ENCODE results near the gene ZNF217. TPM values are rescaled to one million over a fixed set of nuclear protein-coding genes. Genes with fewer than 3 reads are reported as not detected.
A peak's percentile ranks its signal among the peaks of the same experiment; 100 is the strongest.
"Not testable (repeated sequence)": the region's sequence is repeated elsewhere in the genome, so short reads cannot be mapped to it uniquely, and the experiment has no call there.

Gene ZNF217
- total and polyA plus RNA-seq, 2 of the 8 experiments (the other 6 are each of a cell fraction or from before 2014, with no cell fraction given), result 15.3 to 87.9 TPM

GRCh38 chr20:53592454-53592991 is 1.1 kb downstream of the ZNF217 start:
- H3K14ac ChIP-seq (ENCODE audit: insufficient read length); H2BK120ac ChIP-seq (replicated peaks; ENCODE audit: low read depth, low read length); H2BK20ac ChIP-seq (ENCODE audit: low read length); H3K56ac ChIP-seq (replicated peaks; ENCODE audit: insufficient read length, low read depth, low read length); H3K27me3 ChIP-seq (replicated peaks in 1 of 4; ENCODE audit: control insufficient read depth in 3 of 4, extremely low read depth in 1 of 4, insufficient read depth in 3 of 4, low read length in 3 of 4); H4K91ac ChIP-seq (replicated peaks; ENCODE audit: insufficient read length, low read length); FAIRE-seq; H4K20me1 ChIP-seq (replicated peaks in 1 of 2; ENCODE audit: control insufficient read depth in 1 of 2, insufficient read depth in 2 of 2, low read length in 2 of 2); H2BK15ac ChIP-seq (ENCODE audit: low read length); H3K79me1 ChIP-seq (ENCODE audit: low read depth, low read length); H3K18ac ChIP-seq (ENCODE audit: extremely low read depth, low read length); H3K23me2 ChIP-seq (ENCODE audit: low read depth, low read length); H4K5ac ChIP-seq (ENCODE audit: insufficient read length, low read depth, low read length); H3K23ac ChIP-seq (ENCODE audit: insufficient read length); H2AFZ ChIP-seq (ENCODE audit: low read length); H3K36me3 ChIP-seq (ENCODE audit: control insufficient read depth in 2 of 4, insufficient read depth in 4 of 4, low read length in 3 of 4); CTCF ChIA-PET (ENCODE audit: partially characterized antibody); H3K4ac ChIP-seq (replicated peaks; ENCODE audit: insufficient read length, low read depth, low read length); H3K9me3 ChIP-seq (ENCODE audit: insufficient read depth in 2 of 2, low read depth in 1 of 2, low read length in 1 of 2); H2AK5ac ChIP-seq (ENCODE audit: low read depth, low read length); H2BK12ac ChIP-seq (ENCODE audit: low read depth, low read length): not testable (repeated sequence)
- POLR2A ChIA-PET (ENCODE audit: partially characterized antibody), result interaction anchor here (0.7 to 2.1 kb wide), 4 partner anchors 10 to 292 kb away, joined by 3 to 8 read pairs (median 3); no protein-coding TSS in a partner anchor
- peaks cover 11 to 55% of the 10 kb centered on the region in 2 experiments; a peak in 3 of 4 replicates for H3K79me2 ChIP-seq (ENCODE audit: control insufficient read depth in 1 of 2, insufficient read depth in 2 of 2, low read length in 2 of 2)
- peak overlapping the region; percentile 75 to 85 (median 83) for H3K9ac ChIP-seq (replicated peaks in 1 of 4; ENCODE audit: extremely low read depth in 1 of 4, low read depth in 3 of 4, low read length in 3 of 4)
- 0 out of 2 replicates have a peak overlapping the region, but pooled peaks have one; percentile 35 for H2BK5ac ChIP-seq (ENCODE audit: low read depth, low read length)
- H3K4me1 ChIP-seq (replicated peaks in 1 of 4; ENCODE audit: control insufficient read depth in 3 of 4, insufficient read depth in 4 of 4, low read length in 3 of 4), result peaks cover 0 to 11% (median 4%) of the 10 kb centered on the region in 4 experiments; a peak in 4 of 7 replicates
- 1% methylated on average over 12 of the region's 27 CpGs; no CpG with 5 or more reads in 1 of the 2 experiments for WGBS, 2 experiments (ENCODE audit: extremely low coverage in 1 of 2, insufficient coverage in 1 of 2, insufficient read length in 1 of 2, insufficient replicate concordance in 2 of 2, low coverage in 1 of 2, low lambda C conversion rate in 2 of 2, missing lambda C conversion rate in 1 of 2)
- peak overlapping the region; percentile 59 to 75 for H3K4me2 ChIP-seq (ENCODE audit: insufficient read depth in 1 of 2, low read depth in 2 of 2, low read length in 2 of 2)
- H3K27ac ChIP-seq (ENCODE audit: low read depth, low read length), result peak overlapping the region; percentile 90; the same call in 1 of the 2 replicates
- H3K4me3 ChIP-seq (ENCODE audit: extremely low read depth in 1 of 4, insufficient read depth in 2 of 4, low read depth in 3 of 4, low read length in 4 of 4), result peak overlapping the region; percentile 74 to 84 (median 80)
- TF ChIP-seq TAF7 (optimal IDR thresholded peaks at IDR 0.05; ENCODE audit: borderline replicate concordance, low read depth, low read length), result peak; percentile 34
- peak; percentile 17; the same call in 1 of the 2 replicates for TF ChIP-seq TBP (IDR thresholded peaks at IDR 0.05; ENCODE audit: low read depth, low read length)
- peak overlapping the region; percentile 89; the same call in 1 of the 2 replicates for H4K8ac ChIP-seq (ENCODE audit: extremely low read depth, insufficient read depth, low read length)
- DNase-seq (ENCODE audit: low read depth in 1 of 2, low spot score in 2 of 2), result peak in 1 of 2 experiments; percentile 70

Measured in H1 (cell line).